Fibroblast of villous mesenchyme (primary cell): ENCODE results near the gene RALGPS1. TPM values are rescaled to one million over a fixed set of nuclear protein-coding genes. Genes with fewer than 3 reads are reported as not detected.

Experiments used
- DNase-seq: peaks from one replicate; pipeline ENCODE4 v3.0.0-alpha.2; 2010; ENCODE audit warnings: low read depth
- H3K4me3 ChIP-seq: 2 replicates; pipeline ENCODE4 v1.5.1; 2011; ENCODE audit warnings: low read depth, mild to moderate bottlenecking, low read length
- CTCF ChIP-seq: IDR thresholded peaks from 2 replicates; pipeline ENCODE4 v1.5.1; 2012; ENCODE audit warnings: low read depth, mild to moderate bottlenecking, low read length; ENCODE audit not compliant: insufficient read depth
- total RNA-seq: library from RNA; depleted of rRNA; stranded (reverse); fragments of >200 nt; gene quantifications from 2 replicates; pipeline ENCODE4 v1.2.3, GENCODE V29; 2012

RALGPS1 gene
- total RNA-seq, 1 donor = 2.6 TPM

- no peak for DNase-seq
- no peak overlapping the region for H3K4me3 ChIP-seq
- TF ChIP-seq CTCF = no peak
These were observed 240.0 kb downstream of the RALGPS1 start for GRCh38 chr9:127154390-127155191.

- no peak for TF ChIP-seq CTCF
- H3K4me3 ChIP-seq = no peak overlapping the region
- no peak for DNase-seq
These were observed 240.9 kb downstream of the RALGPS1 start for GRCh38 chr9:127155314-127155960.

- TF ChIP-seq CTCF = no peak
- no peak overlapping the region for H3K4me3 ChIP-seq
- no peak for DNase-seq
These were observed 244.3 kb downstream of the RALGPS1 start for GRCh38 chr9:127158786-127159324.

GRCh38 chr9:127159325-127159801 lies 244.8 kb downstream of the RALGPS1 start:
- H3K4me3 ChIP-seq = no peak overlapping the region
- peak; percentile 89 for DNase-seq
- peak; percentile 30 for TF ChIP-seq CTCF

GRCh38 chr9:127159949-127160610 lies 245.5 kb downstream of the RALGPS1 start:
- DNase-seq = no peak
- H3K4me3 ChIP-seq = no peak overlapping the region
- no peak for TF ChIP-seq CTCF

- no peak overlapping the region for H3K4me3 ChIP-seq
- TF ChIP-seq CTCF = no peak
- DNase-seq = no peak
These were observed 246.6 kb downstream of the RALGPS1 start for GRCh38 chr9:127161081-127161624.
